Stimulated activated CD8-positive, alpha-beta memory T cell treated with anti-CD3 and anti-CD28 coated beads, Interleukin-7, amount 100 ng/mL, for 24 hours (primary cell): Measurements from ENCODE around the gene PDSS2.
"Not testable (repeated sequence)": the region's sequence is repeated elsewhere in the genome, so short reads cannot be mapped to it uniquely, and the experiment has no call there.

ENCODE experiments used
- DNase-seq: peaks from one replicate; pipeline ENCODE4 v3.0.0-alpha.2; 2020; ENCODE audit warnings: low read depth

Gene PDSS2

DNA sequence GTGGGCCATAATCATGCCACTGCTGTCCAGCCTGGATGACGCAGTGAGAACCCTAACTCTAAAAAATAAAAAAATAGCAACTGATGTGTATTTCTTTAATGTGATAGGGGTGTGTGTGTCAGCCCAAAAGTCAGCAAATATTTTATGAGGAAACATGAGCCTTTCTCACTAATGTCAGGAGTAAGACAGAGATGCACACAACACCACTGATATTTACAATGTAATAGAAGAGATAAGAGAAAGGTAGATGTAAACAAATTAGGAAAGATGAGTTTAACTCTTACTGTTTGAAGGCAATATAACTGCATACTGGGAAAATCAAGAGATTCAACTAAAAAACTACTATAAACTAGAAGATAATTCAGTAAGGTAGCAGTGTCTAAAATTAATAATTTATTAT lies 244.0 kb downstream of the PDSS2 start:
- no peak for DNase-seq

DNA sequence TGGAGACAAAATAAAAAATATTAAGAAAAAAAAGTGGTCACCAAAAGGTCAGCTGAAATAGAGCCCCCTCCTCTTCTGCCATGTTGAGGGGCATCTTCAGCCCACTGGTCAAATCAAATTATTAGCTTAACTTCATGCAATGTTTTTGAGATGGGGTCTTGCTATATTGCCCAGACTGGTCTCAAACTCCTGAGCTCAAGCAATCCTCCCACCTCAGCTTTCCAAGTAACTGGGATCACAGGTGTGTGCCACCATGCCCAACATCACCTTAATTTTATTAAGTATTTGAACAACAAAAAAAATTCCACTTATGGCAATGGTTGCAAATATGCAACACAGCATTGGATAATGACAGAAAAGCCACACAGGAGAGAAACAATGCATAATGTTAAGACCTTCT lies 244.7 kb downstream of the PDSS2 start:
- DNase-seq = no peak

- no peak for DNase-seq
Observed at GRCh38 chr6:107209406-107210305, 249.7 kb downstream of the PDSS2 start.

DNA sequence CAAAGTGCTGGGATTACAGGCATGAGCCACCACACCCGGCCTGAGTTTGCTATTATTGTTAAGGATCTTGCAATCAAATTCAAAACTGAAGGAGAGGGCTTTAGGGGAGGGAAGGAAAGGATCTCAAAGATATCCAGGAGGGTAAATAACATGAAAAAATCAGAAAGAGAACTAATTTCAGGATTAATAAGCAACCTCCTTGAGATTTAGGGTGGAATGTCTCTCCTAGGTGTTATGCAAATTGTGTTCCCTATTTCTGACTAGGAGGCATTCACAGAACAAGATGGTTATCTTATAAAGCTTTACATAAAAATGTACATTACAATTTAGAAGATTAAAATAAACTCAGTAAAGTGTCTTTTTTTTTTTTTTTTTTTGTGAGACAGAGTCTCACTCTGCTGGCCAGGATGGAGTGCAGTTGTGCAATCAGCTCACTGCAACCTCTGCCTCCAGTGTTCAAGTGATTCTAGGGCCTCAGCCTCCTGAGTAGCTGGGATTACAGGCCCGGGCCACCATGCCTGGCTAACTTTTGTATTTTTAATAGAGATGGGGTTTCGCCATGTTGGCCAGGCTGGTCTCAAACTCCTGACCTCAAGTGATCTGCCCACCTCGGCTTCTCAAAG lies 252.0 kb downstream of the PDSS2 start:
- no peak for DNase-seq

DNA sequence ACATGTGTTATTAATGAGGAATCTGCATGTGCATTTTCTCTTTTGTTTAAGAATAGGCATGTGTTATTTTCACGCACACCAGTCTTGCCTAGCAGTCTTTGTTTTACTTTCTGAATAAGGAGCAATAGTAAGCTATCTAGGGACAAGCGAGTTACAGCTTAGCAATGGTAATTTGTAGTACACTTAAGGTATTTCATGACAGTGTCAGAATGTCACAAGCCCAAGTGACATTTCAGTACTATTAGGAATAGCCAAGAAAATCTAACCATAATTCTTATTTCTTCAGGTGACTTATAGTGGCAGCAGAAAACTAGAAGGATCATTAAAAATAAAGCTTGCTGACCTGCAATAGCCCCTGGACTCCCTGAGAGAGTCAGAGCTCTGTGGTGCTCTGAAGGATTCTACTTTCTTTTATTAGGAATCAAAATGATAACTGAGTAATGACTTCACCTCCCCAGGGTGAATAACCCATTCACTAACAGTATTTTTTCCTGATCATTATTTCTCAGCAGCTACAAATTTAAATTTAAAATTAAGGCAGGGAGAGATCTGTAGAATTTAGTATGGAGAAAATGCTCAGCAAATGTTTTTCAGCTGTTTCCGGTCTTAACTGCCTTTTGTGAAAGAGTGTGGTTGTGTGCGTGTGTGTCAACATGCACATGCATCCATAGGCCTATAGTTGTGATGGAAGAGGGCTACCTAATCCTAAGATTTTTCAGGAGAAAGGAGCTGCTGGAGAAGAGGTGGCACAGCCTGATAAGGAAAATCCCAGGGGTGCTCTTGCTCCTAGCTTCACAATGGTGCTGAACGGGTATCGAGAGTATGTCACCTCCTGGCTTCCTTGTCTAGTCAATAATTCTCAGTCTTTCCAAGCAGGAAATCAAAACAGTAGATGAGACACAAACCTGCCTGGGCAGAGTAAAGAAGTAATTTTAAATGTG lies 254.0 kb downstream of the PDSS2 start:
- DNase-seq = no peak

DNA sequence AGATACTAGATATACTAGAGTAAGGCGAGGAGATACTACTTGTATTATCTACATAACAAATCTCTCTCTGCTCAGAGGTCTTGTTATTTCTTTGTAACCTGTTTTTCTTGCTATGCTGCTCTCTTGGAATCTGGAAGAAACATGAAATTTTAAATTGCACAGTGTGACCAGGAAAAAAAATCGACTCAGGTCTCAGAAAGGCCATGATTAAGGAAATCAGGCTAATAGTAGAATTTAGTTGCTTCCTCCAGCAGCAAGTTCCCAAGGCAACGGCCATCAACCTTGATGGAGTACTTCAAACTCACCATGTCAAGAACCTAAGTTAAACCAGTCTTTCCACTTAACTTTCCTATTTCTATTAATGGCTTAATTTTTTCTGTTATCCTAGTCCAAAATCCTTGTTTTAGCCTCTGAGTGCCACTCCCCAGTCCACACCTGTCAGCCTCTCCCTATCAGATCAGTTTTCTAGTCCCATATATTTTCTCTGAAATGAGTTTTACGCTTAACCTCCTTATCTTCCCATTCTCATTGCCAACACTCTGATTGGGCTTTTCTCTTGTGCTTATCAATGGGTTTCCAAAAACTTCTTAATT lies 256.4 kb downstream of the PDSS2 start:
- no peak for DNase-seq

DNA sequence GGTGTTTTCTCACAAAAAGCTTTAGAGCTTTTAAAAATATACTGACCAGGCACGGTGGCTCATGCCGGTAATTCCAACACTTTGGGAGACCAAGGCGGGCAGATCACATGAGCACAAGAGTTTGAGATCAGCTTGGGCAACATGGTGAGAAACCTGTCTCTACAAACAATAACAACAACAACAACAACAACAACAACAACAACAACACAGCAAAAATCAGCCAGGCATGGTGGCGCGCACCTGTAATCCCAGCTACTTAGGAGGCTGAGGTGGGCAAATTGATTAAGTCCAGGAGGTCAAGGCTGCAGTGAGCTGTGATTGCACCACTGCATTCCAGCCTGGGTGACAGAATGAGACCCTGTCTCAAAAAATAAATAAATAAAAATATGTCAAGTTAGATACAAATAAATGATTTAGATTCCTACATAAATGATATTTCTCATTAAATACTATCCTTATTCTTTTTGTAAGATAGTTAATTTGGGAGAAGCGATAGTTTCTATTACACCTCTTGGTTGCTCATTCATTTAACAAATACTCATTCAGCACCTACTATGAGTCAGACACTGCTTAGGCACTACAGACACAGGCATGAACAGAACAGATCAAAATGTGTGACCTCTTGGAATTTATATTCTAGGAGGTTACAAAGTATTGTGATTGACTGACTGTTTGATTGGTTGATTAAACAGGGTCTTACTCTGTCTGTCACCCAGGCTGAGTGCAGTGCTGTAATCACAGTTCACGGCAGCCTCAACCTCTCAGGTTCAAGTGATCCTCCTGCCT lies 260.5 kb downstream of the PDSS2 start:
- no peak for DNase-seq

GRCh38 chr6:107196152-107196551 lies 263.2 kb downstream of the PDSS2 start:
- DNase-seq = no peak

DNA sequence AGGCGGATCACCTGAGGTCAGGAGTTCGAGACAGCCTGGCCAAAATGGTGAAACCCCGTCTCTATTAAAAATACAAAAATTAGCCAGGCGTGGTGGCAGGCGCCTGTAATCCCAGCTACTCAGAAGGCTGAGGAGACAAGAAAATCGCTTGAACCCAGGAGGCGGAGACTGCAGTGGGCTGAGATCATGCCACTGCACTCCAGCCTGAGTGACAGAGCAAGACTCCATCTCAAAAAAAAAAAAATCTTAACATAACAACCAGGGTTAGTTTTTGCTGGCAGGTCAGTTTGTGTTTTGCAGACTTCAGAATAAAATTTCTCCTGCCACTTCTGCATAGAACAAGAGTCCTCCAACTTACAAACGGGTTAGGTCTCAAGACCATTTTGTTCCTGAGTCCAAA lies 264.6 kb downstream of the PDSS2 start:
- not testable (repeated sequence) for DNase-seq

DNA sequence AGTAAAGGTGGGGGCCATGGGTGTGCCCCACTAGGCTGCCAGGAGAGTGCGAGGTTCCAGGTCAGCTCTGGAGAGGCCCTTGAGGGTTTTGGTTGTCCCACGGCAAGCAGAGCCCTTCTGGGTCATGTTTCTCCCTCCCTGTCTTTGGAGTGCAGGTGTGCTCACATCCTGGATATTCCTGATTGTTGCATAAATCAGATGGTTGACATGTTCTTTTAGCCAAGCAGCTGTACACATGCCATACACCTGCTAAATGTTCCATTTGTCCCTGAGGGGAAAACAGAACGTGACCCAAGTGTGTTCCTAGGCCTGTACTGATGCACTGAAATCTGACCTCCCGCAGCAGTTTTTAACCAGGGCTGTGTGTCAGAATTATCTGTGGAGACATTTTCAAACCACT lies 266.5 kb downstream of the PDSS2 start:
- DNase-seq = no peak

DNA sequence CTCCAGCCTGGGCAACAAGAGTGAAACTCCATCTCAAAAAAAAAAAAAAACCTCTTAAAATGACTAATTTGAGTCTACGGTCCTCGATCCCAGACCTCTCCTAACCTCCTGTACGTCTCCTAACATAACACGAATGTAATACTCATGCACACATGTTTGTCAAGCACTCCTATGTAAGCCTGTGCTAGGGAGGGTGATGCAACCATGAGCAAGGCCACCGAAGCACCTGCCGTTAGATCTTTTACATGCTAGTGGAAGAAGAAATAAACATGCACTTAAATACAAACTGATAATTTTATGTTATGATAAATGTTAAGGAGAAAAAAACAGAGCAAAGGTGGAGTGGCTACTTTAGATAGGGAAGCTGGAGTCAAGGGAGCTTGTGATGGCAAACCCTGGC lies 271.7 kb downstream of the PDSS2 start:
- no peak for DNase-seq

DNA sequence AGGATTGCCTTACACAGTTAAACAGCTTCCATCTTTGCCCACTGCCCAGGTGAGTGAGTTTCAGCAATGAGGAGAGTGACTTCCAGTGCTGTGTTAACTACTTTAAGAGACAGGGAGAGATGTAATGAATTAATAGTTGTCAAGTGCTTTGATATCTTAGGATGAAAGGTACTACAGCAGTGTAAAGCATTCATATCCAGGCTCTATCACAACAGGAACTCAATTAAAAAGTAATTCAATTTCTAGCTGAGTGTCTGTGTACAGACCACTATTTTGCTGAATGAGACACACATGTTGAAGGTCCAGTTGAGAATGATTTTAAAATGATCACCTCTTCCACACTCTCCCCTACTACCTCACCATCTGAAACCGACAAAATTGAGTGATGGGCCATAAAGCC lies 273.3 kb downstream of the PDSS2 start:
- DNase-seq = no peak

DNA sequence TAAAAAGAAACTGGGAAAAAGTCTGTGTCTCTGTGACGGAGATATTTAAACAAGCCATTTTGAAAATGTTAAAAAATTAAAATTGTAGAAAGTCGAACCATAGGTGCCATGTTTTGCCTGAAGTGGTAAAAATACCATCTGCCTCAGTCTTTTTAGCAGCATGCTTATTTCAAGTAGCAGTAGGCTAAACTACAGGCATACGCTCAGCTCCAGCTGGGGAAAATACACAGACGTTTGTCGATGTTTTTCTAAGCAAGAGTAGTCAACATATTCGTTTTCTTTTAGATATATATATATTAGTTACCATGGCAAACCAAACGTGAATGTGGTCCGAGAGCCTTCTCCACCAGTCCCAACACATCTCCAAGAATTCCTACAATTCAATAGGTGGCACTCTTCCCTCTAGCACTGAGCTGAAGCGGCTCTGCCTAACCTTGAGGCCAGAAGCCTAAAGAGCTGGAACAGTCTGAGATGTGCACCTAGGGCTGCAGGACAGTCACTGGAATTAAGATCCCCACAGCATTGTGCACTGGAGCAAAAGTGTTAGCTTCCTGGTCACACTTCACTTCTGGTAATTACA lies 273.9 kb downstream of the PDSS2 start:
- DNase-seq = no peak

GRCh38 chr6:107184435-107184834 lies 274.9 kb downstream of the PDSS2 start:
- DNase-seq = no peak

DNA sequence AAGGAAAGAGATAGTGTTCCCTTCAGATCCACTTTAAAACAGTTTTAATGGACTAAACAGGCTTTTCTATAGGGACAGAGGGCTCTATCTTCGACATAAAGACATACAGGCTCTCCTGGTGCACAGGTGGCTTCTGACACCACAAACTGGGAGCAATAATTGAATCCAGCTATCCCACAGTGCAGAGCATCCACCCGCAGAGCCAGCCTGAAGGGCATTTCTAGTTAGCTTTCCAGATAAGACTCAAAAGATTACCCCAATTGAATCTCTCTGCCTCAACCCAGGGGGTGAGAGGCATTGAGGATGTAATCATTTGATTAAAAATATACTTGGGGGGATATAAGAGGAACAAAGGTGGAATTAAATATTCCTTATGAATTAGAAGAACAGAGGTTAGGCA lies 279.3 kb downstream of the PDSS2 start:
- no peak for DNase-seq

GRCh38 chr6:107179004-107179403 lies 280.4 kb downstream of the PDSS2 start:
- no peak for DNase-seq

GRCh38 chr6:107173779-107174178 lies 285.6 kb downstream of the PDSS2 start:
- DNase-seq = no peak

- DNase-seq = no peak
Observed at GRCh38 chr6:107171513-107171912, 287.9 kb downstream of the PDSS2 start.

DNA sequence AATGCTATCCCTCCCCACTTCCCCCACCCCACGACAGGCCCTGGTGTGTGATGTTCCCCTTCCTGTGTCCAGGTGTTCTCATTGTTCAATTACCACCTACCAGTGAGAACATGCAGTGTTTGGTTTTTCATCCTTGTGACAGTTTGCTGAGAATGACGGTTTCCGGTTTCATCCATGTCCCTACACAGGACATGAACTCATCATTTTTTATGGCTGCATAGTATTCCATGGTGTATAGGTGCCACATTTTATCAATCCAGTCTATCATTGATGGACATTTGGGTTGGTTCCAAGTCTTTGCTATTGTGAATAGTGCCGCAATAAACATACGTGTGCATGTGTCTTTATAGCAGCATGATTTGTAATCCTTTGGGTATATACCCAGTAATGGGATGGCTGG lies 295.1 kb downstream of the PDSS2 start:
- DNase-seq = not testable (repeated sequence)

DNA sequence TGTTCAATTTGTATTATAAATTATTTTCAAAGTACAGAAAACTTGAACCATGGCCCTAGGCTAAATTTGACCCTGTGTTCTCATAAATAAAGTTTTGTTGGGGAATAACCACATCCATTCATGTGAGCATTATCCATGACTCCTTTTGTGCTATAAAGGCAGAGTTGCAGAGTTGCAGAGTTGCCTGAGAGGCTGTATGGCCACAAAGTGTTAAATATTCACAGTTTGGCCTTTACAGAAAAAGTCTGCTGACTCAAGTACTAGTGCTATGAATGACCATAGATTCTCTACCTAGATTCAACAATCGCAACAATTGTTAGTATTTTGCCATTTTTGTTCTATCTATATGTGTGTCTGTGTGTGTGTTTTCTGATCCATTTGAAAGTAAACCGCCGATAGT lies 297.8 kb downstream of the PDSS2 start:
- no peak for DNase-seq

GRCh38 chr6:107156617-107157016 lies 302.7 kb downstream of the PDSS2 start:
- no peak for DNase-seq
